GM21717 (cell line): Measurements from ENCODE around the gene PARD6G.
"Not testable (repeated sequence)": the region's sequence is repeated elsewhere in the genome, so short reads cannot be mapped to it uniquely, and the experiment has no call there.

Experiments
- ATAC-seq: cut with Tn5 transposase; IDR thresholded peaks from one replicate; pipeline ENCODE4 v1.9.1; 2021; ENCODE audit warnings: mild to moderate bottlenecking, moderate library complexity; ENCODE audit not compliant: unreplicated experiment

The PARD6G gene

GRCh38 chr18:80247393-80247841 lies at the start of gene PARD6G:
TSS of gene PARD6G (minus strand) at chr18:80247514. CDS start at chr18:80247348, 166 bp downstream.
- no peak for ATAC-seq

GRCh38 chr18:80262241-80263033 lies 15.1 kb upstream of the PARD6G start:
- ATAC-seq: not testable (repeated sequence)

- ATAC-seq: no peak
These were observed 12.3 kb upstream of the PARD6G start for GRCh38 chr18:80259610-80260009.

- no peak for ATAC-seq
These were observed 11.3 kb upstream of the PARD6G start for GRCh38 chr18:80258640-80259039.

GRCh38 chr18:80257579-80258543 lies 10.5 kb upstream of the PARD6G start:
- not testable (repeated sequence) for ATAC-seq

- no peak for ATAC-seq
These were observed 7.7 kb upstream of the PARD6G start for GRCh38 chr18:80254971-80255500.

GRCh38 chr18:80253871-80254492 lies 6.7 kb upstream of the PARD6G start:
- no peak for ATAC-seq

- no peak for ATAC-seq
These were observed 5.9 kb upstream of the PARD6G start for GRCh38 chr18:80253236-80253635.

GRCh38 chr18:80252136-80252535 lies 4.8 kb upstream of the PARD6G start:
- no peak for ATAC-seq

- no peak for ATAC-seq
These were observed 4.4 kb upstream of the PARD6G start for GRCh38 chr18:80251700-80252099.

GRCh38 chr18:80250740-80251364 lies 3.5 kb upstream of the PARD6G start:
- ATAC-seq: no peak

- ATAC-seq: no peak
These were observed 2.1 kb upstream of the PARD6G start for GRCh38 chr18:80249217-80250093.

- no peak for ATAC-seq
These were observed 595 bp downstream of the PARD6G start for GRCh38 chr18:80246445-80247392.

- no peak for ATAC-seq
These were observed 1.4 kb downstream of the PARD6G start for GRCh38 chr18:80245781-80246444.

- no peak for ATAC-seq
These were observed 2.2 kb downstream of the PARD6G start for GRCh38 chr18:80244956-80245730.

GRCh38 chr18:80244167-80244566 lies 3.1 kb downstream of the PARD6G start:
- no peak for ATAC-seq

GRCh38 chr18:80243204-80243603 lies 4.1 kb downstream of the PARD6G start:
- ATAC-seq: no peak
